Measurements from ENCODE around the gene PSMD13.
"Not testable (repeated sequence)": the region's sequence is repeated elsewhere in the genome, so short reads cannot be mapped to it uniquely, and the experiment has no call there.

PSMD13 gene

DNA sequence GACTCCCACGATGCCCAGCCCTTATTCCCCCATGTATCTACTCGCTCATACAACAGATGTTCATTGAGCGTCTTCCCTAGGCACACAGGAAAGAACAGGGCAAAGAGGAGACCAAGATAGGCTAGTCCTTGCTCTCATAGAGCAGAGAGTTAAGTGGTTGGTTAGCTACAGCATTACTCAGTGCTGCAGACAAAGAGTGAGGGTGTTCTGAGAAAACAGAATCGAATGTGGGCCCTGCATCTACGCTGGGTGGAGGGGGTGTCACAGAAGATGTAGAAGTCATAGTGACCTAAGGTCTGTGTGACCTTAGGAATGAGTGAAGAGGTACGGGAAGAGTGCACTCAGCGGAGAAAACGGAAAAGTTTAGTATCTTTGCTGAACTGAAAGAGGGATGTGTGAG, 12.3 kb downstream of the PSMD13 start:
- no peak for DNase-seq (ENCODE audit: low spot score)

DNA sequence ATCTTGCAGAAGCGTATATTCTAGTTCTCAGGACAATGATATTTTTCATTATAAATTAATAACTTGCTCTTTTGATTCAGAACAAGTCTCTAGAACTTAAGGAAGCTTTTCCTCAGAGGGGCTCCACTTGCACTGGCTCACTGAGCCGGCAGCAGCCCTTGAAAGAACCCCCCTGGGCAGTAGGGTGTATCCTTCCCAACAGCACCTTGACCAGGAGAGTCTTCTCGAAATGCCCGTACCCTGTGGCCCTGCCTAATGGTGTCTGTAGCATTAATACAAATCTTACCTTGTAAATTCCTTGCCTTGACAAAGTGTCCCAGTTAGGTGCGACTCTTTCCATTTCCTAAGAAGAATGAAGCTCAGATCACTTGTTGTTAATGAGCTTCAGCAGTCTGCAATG, 13.5 kb downstream of the PSMD13 start:
- DNase-seq (ENCODE audit: low spot score): no peak

GRCh38 chr11:250740-251299, 14.0 kb downstream of the PSMD13 start:
- no peak for DNase-seq (ENCODE audit: low spot score)

GRCh38 chr11:251550-251949, 14.8 kb downstream of the PSMD13 start:
- no peak for DNase-seq (ENCODE audit: low spot score)

GRCh38 chr11:252666-253065, 15.9 kb downstream of the PSMD13 start:
- DNase-seq (ENCODE audit: low spot score): no peak

GRCh38 chr11:253160-253885, 16.5 kb downstream of the PSMD13 start:
- DNase-seq (ENCODE audit: low spot score): no peak

GRCh38 chr11:253886-254270, 17.1 kb downstream of the PSMD13 start:
- no peak for DNase-seq (ENCODE audit: low spot score)

DNA sequence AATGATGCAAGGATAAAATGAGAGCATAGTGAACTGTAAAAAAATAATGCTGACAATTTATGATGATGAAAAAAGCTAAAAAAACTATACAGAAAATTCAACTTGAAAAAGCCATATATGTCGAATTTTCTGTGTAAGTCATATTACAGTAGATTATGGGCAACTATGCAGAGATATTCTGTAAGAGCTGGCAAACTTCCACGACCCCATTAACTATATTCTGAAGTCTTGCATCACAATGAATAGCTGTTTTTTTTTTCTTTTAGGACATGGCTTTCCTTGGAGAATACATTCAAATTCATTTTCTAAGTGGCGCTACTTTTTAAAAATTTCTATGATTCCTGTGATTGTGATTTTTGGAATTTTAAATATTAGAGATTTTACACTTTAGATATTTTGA, 18.4 kb downstream of the PSMD13 start:
- no peak for DNase-seq (ENCODE audit: low spot score)

DNA sequence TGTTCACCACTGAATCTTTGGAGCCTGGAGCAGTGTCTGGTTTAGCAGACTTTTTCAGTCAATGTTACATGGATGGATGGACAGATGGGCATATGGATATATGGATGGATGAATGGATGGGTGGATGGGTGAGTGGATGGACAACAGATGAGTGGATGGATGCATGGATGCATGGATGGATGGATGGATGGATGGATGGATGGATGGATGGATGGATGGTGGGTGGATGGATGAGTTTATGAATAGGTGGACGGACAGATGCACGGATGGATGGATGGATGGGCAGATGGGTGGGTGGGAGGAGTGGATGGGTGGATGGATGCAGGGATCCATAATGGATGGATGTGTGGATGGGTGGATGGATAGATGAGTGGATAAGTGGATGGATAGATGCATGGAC, 19.0 kb downstream of the PSMD13 start:
- DNase-seq (ENCODE audit: low spot score): no peak

DNA sequence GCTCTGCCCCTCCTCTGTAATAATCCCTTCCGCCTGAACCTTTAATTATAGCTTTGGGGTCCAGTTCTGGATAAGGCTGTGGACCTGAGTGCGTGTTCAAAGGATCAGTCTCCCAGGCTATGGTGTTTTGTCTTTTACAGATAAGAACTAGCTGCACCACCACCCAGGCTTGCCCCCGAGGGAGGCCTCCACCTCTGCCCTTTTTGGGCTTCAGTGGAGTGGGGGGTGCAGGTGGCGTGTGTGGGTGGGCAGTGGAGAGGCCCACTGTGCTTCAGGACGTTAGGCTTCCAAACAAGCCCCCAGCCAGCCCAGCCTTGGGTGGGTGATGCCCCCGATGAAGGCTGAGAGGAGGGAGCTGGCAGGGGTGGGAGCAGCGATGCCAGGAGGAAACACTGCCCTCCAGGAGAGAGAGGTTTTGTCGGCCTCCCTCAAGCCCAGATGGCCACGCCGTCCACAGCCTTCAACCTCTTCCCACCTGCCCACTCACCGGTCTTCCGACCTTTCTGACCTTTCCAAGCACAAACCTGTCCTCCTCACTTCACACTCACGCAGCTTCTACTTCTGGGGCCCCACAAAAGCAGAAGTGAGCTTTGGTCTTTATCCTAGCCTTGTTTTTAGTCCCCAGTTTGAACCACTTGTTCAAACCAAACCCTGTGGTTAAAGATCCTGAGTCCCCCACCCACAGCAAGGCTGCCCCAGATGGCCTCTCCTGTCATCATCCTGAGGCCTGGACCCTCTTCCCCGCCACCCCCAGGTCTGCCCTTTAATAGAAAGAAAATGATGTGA, 20.4 kb downstream of the PSMD13 start:
- DNase-seq (ENCODE audit: low spot score): no peak

DNA sequence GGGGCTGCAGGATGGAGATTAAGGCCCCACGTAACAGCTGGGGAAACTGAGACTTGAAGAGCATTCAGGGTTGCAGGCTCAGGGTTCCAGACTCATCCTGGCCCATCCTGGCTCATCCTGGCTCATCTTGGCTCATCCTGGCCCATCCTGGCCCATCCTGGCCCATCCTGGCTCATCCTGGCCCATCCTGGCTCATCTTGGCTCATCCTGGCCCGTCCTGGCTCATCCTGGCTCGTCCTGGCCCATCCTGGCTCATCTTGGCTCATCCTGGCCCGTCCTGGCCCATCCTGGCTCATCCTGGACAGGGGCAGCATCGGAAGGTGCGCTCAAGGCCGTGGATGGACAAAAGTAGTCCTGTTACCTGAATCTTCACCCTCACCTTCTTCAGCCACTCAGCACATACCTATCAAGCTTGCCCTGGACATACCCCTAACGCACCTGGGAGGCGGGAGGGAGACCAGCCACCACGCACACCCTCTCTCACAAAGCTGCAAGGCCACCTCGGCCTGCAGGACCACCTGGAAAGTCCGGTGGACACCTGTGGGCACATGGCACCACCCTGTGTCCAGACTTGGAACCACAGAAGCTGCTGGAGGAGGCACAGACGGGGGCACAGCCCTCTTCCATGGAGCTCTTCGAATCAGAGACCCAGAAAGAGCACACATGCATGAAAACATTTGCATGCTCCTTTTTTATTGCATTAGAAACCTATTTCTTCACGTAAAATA, 21.2 kb downstream of the PSMD13 start:
- no peak for DNase-seq (ENCODE audit: low spot score)

GRCh38 chr11:259413-259812, 22.6 kb downstream of the PSMD13 start:
- DNase-seq (ENCODE audit: low spot score): no peak

DNA sequence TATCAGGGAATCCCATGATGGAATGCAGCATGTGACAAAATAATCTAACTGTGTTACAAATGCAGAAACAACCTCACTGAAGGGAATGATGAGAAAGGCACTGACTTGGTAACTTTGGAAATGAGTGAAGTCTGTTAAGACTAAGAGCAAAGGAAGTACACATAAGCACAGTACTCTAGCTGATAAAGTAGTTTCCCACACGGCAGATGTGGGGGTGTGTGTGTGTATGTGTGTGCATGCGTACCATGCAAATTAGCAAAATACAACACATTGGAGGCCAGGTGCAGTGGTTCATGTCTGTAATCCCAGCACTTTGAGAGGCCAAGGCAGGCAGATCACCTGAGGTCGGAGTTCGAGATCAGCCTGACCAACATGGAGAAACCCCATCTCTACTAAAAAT, 24.8 kb downstream of the PSMD13 start:
- DNase-seq (ENCODE audit: low spot score): no peak

DNA sequence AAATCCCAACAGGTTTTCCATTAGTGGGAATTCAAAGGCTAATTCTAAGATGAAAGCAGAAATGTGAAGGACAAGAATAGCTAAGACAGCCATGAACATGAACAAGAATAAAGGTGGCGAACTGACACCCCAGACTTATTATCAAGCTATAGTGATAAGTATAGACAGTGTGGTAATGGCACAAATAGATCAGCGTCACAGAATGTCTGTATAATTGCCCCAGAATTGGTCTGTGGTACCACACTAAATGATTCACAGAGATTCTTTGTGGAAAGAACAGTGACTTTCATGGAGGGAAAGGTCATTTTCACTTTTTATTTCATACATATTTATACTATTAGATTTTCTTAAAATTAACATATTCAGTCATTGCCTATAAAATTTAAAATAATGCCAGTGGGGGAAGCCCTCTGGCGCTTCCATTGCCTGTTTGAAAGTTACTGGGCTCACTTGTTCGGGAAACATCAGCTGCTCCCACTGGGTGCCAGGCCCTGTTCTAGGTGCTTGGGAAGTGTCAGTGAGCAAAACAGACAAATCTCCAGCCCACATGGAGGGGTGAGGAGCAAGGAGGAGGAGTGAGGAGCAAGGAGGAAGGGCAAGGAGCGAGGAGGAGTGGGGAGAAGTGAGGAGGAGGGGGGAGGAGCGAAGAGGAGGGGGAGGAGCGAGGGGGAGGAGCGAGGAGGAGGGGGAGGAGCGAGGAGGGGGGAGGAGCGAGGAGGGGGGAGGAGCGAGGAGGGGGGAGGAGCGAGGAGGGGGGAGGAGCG, 30.1 kb downstream of the PSMD13 start:
- DNase-seq (ENCODE audit: low spot score): no peak

DNA sequence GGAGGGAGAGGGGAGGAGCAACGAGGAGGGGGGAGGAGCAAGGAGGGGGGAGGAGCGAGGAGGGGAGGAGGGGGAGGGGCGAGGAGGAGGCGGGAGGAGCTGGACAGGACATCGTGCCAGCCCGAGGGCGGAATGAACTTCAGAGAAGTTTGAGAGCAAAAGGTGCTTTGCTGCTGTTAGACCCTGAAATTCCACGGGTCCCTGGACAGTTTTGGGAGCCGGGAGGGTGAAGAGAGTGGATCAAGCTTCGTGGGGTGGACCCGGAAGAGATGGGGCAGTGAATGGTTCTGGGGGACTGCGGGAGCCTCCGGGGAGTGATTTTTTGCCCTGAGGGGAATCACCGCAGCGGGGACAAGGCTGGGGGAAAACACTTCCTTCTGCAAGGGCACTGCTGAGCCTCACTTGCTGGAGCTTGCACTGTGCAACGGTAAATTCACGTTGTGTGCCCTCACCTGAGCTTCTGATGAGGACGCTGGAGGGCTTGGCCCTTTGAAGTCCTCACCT, 30.8 kb downstream of the PSMD13 start:
- DNase-seq (ENCODE audit: low spot score): no peak

- not testable (repeated sequence) for DNase-seq (ENCODE audit: low spot score)
Observed at GRCh38 chr11:268716-269145, 32.0 kb downstream of the PSMD13 start.

DNA sequence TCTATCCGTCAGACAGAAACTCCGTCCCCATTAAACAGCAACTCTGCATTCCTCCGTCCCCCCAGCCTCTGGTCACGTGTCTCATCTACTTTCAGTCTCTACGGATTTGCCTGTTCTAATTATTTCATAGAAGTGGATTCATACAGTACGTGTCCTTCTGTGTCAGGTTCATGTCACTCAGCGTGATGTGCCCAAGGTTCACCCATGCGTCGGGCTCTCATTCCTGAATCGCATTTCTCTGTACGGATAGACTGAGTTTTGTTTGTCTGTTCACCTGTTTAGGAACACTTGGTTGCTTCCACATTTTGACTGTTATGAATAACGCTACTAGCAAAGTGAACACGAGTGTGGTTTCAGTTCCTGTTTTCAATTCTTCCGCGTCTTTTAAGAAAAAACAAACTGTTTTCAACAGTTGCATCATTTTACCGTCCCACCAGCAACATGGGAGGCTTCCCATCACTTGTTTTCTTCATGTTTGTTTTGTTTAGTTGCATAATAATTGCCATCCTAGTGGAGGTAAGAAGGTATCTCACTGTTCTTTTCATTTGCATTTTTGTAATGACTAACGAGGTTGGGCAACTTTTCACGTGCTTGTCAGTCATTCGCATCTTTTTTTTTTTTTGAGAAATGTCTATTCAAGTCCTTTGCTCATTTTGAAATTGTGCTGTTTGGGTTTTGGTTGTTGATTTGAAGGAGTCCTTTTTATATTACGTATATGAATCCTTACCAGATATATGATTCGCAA, 32.5 kb downstream of the PSMD13 start:
- no peak for DNase-seq (ENCODE audit: low spot score)

DNA sequence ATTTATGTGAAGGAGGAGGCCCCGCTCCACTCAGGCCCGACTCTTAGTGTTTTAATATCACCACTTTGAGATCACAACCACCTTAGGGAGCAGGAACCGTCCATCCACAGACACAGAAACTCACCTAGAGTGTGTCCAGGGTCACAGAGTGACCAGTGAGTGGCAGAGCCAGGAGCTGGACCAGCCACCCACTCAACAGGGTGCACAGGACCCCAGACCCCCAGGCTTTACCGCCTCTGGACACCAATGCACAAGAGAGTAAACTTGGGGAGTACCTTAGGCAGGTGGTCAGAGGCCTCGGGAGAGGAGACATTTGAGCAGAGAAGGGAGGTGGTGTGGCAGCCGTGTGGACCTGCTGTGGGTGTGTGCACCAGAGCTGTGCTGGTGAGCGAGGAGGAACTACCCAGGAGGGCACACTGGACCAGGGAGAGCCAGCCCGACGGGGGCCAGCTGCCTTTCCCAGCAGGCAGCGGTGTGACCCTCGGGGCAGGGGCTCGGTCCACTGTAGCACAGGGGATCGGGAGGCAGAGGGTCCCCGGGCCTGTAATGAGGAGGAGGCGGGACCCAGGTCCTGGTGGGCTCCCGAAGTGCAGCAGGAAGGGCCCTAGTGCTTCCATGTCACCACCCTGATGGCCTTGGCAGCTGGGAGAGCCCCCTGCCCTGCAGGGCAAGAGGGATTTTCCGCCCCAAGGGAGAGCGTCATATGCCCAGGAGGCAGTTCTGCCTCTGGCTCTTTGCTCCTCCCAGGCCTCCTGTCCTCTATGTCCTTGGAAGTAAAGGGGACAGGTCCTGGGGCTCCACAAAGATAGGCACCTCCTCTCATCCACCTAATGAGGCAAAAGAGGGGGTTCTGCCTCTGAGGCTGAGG, 33.9 kb downstream of the PSMD13 start:
- DNase-seq (ENCODE audit: low spot score): no peak

DNA sequence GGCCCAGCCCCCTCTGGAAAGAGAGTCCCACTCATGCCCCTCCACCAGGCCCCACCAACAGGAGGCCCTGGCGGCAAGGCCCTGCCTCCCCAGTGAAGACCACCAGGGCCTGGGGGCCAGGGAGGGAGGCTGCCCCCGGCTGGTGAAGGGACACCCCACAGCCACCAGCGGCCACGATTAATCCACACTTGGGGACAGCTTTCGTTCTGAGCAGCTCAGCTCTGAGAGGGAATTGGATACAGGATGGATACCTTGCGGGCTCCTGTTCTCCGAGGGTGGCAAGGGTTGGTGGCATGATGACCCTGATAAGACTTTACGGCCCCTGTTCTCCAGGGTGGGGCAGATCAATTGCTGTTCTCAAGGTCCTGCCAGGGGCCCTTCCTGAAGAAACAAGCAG, 34.5 kb downstream of the PSMD13 start:
- no peak for DNase-seq (ENCODE audit: low spot score)
